DMS79 treated with DMSO at 0.1 percent for 48 hours (cell line): Measurements from ENCODE around the gene ANLN.
A peak's percentile ranks its signal among the peaks of the same experiment; 100 is the strongest.
"Not testable (repeated sequence)": the region's sequence is repeated elsewhere in the genome, so short reads cannot be mapped to it uniquely, and the experiment has no call there.

Experiments
- DNase-seq: peaks from one replicate; lab custom pipeline; 2025; lab: John Stamatoyannopoulos, UW

Gene ANLN

GRCh38 chr7:36379831-36380504 lies 9.7 kb upstream of the ANLN start:
- no peak for DNase-seq

- no peak for DNase-seq
These were observed 8.6 kb upstream of the ANLN start for GRCh38 chr7:36381056-36381455.

DNA sequence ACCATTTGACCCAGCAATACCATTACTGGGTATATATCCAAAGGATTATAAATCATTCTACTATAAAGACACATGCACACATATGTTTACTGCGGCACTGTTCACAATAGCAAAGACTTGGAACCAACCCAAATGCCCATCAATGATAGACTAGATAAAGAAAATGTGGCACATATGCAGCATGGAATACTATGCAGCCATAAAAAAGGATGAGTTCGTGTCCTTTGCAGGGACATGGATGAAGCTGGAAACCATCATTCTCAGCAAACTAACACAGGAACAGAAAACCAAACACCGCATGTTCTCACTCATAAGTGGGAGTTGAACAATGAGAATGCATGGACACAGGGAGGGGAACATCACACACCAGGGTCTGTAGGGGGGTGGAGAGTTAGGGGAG lies 6.4 kb upstream of the ANLN start:
- not testable (repeated sequence) for DNase-seq

DNA sequence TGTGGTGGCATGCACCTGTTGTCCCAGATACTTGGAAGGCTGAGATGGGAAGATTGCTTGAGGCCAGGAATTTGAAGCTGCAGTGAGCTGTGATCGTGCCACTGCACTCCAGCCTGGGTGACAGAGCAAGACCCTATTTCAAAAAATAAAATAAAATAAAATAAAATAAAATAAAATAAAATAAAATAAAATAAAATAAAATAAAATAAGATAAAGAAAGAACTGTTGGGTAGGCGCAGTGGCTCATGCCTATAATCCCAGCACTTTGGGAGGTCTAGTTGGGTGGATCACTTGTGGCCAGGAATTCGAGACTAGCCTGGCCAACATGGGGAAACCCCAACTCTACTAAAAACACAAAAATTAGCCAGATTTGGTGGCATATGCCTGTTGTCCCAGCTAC lies 4.0 kb upstream of the ANLN start:
- DNase-seq = not testable (repeated sequence)

DNA sequence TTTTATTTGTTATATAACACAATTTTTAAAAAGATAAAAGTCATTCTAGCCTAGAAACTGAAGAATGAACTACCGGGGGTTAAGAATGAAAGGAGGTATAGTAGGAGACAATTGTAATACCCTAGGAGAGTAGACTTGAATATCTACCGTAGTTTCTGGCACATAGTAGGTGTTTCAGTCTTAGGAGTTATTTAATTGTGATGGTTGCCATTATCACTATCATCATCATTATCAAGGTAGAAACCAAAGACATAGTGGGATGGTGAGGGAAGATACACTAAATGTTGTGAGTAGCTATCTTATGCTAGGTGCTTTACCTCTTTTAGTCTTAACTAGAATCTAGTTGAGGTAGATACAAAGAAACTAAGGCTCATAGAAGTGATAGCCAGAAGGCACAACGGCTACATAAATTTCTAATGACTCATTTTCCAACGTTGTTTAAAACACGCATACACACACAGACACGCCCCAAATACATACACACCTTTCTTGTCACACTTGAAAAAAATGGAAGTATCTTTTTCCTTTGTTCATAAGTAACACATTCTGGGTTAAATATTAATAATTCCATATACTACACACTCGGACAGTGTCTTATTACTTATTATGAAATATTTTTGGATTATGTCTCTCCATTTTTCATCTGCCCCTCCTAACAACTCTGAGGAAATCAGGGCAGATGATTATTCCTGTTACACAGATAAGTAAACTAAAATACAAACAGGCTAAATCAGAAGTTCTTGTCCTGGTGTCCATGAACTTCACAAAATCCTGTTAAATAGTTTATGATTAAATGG lies 2.0 kb upstream of the ANLN start:
- DNase-seq = no peak

- no peak for DNase-seq
These were observed 1.2 kb upstream of the ANLN start for GRCh38 chr7:36388423-36388822.

- DNase-seq = peak; percentile 69
These were observed 783 bp downstream of the ANLN start for GRCh38 chr7:36390199-36391090.

- peak; percentile 47 for DNase-seq
These were observed 2.0 kb downstream of the ANLN start for GRCh38 chr7:36391436-36392198.

DNA sequence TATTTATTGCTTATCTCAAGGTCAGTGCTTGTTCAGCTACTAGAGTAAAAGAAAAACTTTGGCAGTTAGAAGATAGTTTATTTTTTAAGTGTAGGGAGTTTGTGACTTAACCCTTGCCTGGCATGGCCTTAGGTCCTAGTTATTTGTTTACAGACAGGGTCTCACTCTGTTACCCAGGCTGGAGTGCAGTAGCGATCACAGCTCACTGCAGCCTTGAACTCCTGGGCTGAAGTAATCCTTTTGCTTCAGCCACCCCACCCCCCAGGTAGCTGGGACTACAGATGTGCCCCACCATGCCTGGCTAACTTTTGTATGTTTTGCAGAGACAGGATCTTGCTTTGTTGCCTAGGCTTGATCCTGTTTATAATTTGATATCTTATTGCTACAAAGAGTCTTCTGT lies 4.2 kb downstream of the ANLN start:
- no peak for DNase-seq

GRCh38 chr7:36395171-36395894 lies 5.7 kb downstream of the ANLN start:
- DNase-seq = no peak

- DNase-seq = no peak
These were observed 6.5 kb downstream of the ANLN start for GRCh38 chr7:36396150-36396549.

DNA sequence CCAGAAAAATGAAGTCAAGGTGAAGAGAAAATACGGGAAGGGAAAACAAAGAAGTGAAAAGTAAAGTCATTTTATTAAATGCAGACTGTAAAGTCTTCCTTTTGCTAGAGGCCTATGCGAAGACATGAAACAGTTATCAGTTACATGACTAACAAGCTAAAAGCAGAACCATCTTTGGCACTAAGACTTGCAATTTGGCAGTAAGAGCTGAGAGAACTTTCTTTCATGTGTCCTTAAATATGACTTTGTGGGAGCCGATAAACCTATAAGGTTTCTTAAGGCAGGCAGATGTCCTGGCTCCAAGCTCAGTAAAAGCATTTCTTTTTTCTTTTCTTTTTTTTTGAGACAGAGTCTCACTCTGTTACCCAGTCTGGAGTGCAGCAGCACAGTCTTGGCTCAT lies 10.4 kb downstream of the ANLN start:
- DNase-seq = no peak

- no peak for DNase-seq
These were observed 10.9 kb downstream of the ANLN start for GRCh38 chr7:36400606-36401005.

- no peak for DNase-seq
These were observed 13.8 kb downstream of the ANLN start for GRCh38 chr7:36403452-36403851.

GRCh38 chr7:36404639-36405408 lies 15.2 kb downstream of the ANLN start:
- DNase-seq = no peak

DNA sequence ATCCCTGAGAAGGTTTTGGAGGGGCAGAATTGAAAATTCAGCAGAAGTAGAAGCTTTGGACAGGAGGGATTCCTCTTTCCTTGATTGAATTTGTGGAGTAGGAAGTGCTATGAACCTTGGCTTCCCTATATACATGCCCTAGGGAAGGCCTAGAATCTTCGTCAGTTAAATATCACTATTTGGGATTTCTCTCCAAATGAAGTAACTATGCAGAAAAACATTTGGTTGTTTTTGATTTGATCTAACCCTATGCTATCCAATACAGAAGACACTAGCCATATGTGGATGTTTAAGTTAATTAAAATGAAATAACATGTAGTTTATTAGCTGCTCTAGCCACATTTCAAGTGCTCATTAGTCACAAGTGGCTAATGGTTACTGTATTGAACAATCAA lies 15.7 kb downstream of the ANLN start:
- no peak for DNase-seq

DNA sequence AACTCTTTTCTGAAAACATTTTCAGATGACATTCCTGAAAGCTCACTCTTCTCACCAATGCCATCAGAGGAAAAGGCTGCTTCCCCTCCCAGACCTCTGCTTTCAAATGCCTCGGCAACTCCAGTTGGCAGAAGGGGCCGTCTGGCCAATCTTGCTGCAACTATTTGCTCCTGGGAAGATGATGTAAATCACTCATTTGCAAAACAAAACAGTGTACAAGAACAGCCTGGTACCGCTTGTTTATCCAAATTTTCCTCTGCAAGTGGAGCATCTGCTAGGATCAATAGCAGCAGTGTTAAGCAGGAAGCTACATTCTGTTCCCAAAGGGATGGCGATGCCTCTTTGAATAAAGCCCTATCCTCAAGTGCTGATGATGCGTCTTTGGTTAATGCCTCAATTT lies 16.5 kb downstream of the ANLN start:
- DNase-seq = no peak

DNA sequence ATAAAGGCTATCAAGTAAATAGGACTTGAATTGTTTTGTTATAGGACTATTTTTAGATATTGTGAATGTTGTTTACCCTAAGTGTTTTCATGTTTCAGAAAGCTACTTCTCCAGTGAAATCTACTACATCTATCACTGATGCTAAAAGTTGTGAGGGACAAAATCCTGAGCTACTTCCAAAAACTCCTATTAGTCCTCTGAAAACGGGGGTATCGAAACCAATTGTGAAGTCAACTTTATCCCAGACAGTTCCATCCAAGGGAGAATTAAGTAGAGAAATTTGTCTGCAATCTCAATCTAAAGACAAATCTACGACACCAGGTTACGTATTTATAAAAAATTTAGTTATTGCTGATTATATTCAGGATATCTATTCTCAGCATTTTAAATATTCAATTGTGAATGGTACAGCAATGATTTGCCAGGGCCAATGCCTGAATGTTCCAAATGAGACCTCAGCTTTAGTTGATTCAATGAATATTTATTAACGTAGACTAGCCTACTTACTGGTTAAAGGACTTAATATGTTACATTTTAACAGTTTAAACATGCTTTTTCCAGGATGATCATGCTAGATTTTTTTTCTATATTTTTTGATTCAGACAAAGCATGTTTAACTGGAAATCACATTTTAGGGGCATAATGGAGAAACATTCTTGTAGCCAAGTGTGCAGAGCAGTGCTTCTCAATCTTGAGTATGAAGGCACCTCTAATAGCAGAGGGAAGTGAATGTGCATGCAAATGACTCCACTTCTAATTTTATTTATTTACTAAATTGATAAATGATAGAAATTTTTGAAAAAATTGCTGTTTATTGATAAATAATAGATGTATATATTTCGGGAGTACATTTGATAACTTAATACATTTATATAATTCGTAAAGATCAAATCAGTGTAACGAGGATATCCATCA lies 18.2 kb downstream of the ANLN start:
- DNase-seq = no peak

- DNase-seq = no peak
These were observed 18.9 kb downstream of the ANLN start for GRCh38 chr7:36408589-36408988.
